K562 (cell line): Measurements from ENCODE around the gene OR5AC2.

Experiments used
- HDAC6 ChIP-seq: IDR thresholded peaks from 2 replicates; pipeline ENCODE4 v1.6.1; 2012; ENCODE audit warnings: low read depth, mild to moderate bottlenecking, control low read depth, inconsistent platforms, low read length, moderate library complexity
- MAZ ChIP-seq, 2 experiments: fragments of 450-650 bp in 1 of 2; sonication (generic) in 1 of 2; formaldehyde crosslinking; IDR thresholded peaks in 1 of 2; conservative IDR thresholded peaks in 1 of 2; 2 replicates each; pipeline versions ENCODE4 v1.4.0 to v1.5.0; 2020; ENCODE audit warnings: mild to moderate bottlenecking in 1 of 2, missing genetic modification reagents in 1 of 2
- ZBED1 ChIP-seq: IDR thresholded peaks from 2 replicates; pipeline ENCODE4 v1.6.1; 2014
- ZNF644 ChIP-seq: fragments of 200-800 bp; sonication (Bioruptor generic); IDR thresholded peaks from 2 replicates; pipeline ENCODE4 v1.6.1; 2016; ENCODE audit warnings: low read depth, missing genetic modification characterization, missing compliant biosample characterization
- TF ChIP-seq, protein P1 (sequence below): fragments of 250-450 bp; sonication (Bioruptor Pico); IDR thresholded peaks from 2 replicates; pipeline ENCODE4 v1.5.0; 2021; ENCODE audit warnings: mild to moderate bottlenecking, moderate library complexity
- TF ChIP-seq, protein P2 (sequence below): fragments of 450-650 bp; IDR thresholded peaks from 2 replicates; pipeline ENCODE4 v1.6.1; 2016; ENCODE audit warnings: mild to moderate bottlenecking
- TF ChIP-seq, protein P3 (sequence below), 3 experiments: IDR thresholded peaks in 2 of 3; conservative IDR thresholded peaks in 1 of 3; 2 replicates each; pipeline ENCODE4 v1.5.1; 2011 to 2012; ENCODE audit warnings: low read length in 3 of 3, mild to moderate bottlenecking in 3 of 3, control low read depth in 2 of 3, improper control_type of control experiment in 1 of 3, inconsistent platforms in 1 of 3, low read depth in 1 of 3, mixed read lengths in 1 of 3, moderate library complexity in 1 of 3; ENCODE audit not compliant: insufficient read depth in 2 of 3

DNA sequence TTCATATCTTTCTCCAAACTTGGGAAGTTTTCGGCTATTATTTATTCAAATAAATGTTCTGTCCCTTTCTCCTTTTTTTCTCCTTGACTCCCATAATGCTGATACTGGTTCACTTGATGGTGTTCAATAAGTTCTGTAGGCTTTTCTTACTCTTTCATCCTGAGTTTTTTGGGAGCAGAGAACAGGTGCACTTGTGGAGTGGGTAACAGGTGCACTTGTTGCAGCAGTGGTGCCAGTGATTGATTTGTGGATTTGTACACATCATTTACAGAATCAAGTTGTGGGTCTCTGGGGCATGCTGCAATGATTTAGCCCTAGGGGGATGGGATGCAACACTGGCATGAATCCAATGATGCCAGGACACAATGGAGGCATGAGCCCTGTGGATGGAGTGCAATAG lies 28.7 kb downstream of the OR5AC2 start:
- TF ChIP-seq ZBED1 (no peak), MAZ (CRISPR knock-in tag; conservative IDR thresholded peaks at IDR 0.05 in 1 of 2, IDR thresholded peaks at IDR 0.05 in 1 of 2) (no peak), ZNF644 (tag) (no peak), HDAC6 (no peak)
- TF ChIP-seq, protein P1, sequence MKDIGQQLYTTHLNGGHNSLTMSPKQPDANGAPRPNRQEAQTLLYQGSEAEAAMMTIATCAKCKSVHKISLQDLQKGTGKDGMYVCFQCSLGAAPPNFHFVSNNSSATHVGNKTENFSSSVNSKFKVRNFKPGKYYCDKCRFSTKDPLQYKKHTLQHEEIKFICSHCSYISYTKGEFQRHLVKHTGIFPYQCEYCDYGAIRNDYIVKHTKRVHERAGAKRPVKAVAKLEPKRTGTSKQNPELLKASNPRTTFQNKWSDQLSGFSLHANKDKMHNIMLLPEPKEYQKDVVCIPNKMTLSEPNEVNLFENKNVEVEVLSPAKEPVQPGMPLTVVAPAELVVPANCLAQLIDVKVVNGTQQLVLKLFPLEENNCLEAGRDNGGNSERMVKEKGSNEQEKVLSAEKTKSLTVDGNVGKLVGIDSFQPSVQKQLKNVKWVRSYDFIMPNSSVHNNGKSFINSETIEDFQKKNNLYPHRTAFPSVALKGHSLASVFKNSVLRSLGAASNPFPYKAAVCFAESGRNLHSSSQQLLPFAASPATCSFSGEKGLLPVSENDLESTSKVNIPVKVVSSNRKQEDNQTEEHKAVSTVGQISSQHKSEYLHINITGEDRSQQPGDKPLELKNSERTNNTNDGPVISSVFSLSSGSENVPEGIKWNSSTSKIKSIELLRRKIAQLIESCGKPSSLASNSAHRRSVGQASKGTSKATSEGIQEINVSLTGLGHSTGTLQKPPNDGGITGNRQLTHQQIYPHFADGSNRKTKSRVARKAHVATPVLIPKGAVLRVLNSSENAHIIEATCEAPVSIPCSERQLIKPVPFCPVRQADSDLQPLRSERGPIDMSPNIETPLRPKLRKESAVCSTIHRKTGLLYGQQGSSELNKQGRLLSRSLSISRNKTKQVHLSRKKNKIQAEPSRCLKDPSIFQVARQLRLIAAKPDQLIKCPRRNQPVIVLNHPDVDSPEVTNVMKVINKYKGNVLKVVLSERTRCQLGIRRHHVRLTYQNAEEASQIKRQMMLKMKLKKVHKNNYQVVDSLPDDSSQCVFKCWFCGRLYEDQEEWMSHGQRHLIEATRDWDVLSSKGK (CRISPR knock-in tag) = no peak
- TF ChIP-seq, protein P2, sequence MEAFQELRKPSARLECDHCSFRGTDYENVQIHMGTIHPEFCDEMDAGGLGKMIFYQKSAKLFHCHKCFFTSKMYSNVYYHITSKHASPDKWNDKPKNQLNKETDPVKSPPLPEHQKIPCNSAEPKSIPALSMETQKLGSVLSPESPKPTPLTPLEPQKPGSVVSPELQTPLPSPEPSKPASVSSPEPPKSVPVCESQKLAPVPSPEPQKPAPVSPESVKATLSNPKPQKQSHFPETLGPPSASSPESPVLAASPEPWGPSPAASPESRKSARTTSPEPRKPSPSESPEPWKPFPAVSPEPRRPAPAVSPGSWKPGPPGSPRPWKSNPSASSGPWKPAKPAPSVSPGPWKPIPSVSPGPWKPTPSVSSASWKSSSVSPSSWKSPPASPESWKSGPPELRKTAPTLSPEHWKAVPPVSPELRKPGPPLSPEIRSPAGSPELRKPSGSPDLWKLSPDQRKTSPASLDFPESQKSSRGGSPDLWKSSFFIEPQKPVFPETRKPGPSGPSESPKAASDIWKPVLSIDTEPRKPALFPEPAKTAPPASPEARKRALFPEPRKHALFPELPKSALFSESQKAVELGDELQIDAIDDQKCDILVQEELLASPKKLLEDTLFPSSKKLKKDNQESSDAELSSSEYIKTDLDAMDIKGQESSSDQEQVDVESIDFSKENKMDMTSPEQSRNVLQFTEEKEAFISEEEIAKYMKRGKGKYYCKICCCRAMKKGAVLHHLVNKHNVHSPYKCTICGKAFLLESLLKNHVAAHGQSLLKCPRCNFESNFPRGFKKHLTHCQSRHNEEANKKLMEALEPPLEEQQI = no peak
- TF ChIP-seq, protein P3, sequence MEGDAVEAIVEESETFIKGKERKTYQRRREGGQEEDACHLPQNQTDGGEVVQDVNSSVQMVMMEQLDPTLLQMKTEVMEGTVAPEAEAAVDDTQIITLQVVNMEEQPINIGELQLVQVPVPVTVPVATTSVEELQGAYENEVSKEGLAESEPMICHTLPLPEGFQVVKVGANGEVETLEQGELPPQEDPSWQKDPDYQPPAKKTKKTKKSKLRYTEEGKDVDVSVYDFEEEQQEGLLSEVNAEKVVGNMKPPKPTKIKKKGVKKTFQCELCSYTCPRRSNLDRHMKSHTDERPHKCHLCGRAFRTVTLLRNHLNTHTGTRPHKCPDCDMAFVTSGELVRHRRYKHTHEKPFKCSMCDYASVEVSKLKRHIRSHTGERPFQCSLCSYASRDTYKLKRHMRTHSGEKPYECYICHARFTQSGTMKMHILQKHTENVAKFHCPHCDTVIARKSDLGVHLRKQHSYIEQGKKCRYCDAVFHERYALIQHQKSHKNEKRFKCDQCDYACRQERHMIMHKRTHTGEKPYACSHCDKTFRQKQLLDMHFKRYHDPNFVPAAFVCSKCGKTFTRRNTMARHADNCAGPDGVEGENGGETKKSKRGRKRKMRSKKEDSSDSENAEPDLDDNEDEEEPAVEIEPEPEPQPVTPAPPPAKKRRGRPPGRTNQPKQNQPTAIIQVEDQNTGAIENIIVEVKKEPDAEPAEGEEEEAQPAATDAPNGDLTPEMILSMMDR (IDR thresholded peaks at IDR 0.05 in 2 of 3, conservative IDR thresholded peaks at IDR 0.05 in 1 of 3; ENCODE audit: insufficient read depth in 2 of 3, low read depth in 1 of 3, low read length in 3 of 3) = no peak
